Measurements from ENCODE around the gene LRRC26. TPM values are rescaled to one million over a fixed set of nuclear protein-coding genes. Genes with fewer than 3 reads are reported as not detected.

The LRRC26 gene
- total RNA-seq, 6 experiments from 2014 or later, result 0.17 to 0.18 TPM; not detected in 4

DNA sequence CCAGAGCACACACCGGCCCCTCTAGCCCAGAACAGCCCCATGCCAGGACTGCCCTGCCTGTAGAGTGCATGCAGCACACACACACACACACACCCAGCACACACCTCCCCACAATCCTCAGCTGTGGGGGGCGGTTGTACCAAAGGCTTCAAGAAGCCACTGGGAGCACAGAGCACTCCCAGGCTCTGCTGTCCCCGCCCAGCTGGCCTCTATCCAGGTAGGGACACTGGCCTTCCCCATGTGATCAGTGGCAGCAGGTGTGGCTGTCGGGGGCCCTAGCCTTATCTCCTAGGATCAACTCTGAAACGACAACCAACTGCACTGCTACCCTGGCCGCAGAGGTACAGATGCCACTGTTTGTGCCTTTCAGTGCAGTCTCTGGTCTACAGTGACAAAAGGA, 16.5 kb upstream of the LRRC26 start:
- DNase-seq (no peak), ATAC-seq (no peak)

DNA sequence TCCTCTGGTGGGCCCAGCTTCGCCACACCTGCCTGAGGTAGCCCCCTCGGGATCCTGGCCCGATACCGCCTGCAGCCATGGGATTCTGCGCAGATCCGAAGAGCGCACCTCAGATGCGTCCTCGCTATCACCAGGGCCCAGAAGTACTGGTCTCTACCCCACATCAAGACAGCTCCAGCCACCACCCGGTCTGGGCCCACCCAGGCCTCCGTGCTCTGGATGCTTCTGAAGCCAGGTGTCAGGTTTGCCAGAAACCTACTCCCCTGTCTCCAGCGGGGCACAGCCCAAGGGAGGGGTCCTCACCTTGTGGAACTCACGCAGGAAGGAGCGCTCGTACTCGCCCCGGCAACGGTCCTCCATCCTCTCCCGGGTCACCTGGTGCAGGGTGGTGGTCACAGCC, 16.1 kb upstream of the LRRC26 start:
- WGBS (ENCODE audit: insufficient coverage, low coverage, low lambda C conversion rate, missing lambda C conversion rate), result 0% methylated on average over 1 of the region's 19 CpGs
- Histone ChIP-seq H3K4me3 (no peak overlapping the region), H3K27ac (no peak overlapping the region), H3K36me3 (peaks cover 0 to 41% (median 13%) of the 10 kb centered on the region in 4 donors), H3K9me3 (no peaks in the 10 kb centered on the region), H3K4me1 (peaks cover 0 to 32% (median 15%) of the 10 kb centered on the region in 4 donors), H3K27me3 (no peaks in the 10 kb centered on the region)
- intact Hi-C loops (cut with DNase I), result loop anchor here in 1 of 2 donors (10.0 kb wide), 1 partner anchor 49 kb away; the partner anchor contains the start of gene SLC34A3
- DNase-seq (no peak), ATAC-seq (no peak)
- no peak for TF ChIP-seq POLR2A (IDR thresholded peaks at IDR 0.05)
- TF ChIP-seq, protein P1, sequence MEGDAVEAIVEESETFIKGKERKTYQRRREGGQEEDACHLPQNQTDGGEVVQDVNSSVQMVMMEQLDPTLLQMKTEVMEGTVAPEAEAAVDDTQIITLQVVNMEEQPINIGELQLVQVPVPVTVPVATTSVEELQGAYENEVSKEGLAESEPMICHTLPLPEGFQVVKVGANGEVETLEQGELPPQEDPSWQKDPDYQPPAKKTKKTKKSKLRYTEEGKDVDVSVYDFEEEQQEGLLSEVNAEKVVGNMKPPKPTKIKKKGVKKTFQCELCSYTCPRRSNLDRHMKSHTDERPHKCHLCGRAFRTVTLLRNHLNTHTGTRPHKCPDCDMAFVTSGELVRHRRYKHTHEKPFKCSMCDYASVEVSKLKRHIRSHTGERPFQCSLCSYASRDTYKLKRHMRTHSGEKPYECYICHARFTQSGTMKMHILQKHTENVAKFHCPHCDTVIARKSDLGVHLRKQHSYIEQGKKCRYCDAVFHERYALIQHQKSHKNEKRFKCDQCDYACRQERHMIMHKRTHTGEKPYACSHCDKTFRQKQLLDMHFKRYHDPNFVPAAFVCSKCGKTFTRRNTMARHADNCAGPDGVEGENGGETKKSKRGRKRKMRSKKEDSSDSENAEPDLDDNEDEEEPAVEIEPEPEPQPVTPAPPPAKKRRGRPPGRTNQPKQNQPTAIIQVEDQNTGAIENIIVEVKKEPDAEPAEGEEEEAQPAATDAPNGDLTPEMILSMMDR (IDR thresholded peaks at IDR 0.05), result no peak

More for the DNA sequence above, 16.5 kb upstream of the LRRC26 start:
- Histone ChIP-seq H3K9me3 (no peaks in the 10 kb centered on the region), H3K36me3 (peaks cover 0 to 36% (median 13%) of the 10 kb centered on the region in 4 donors), H3K27me3 (no peaks in the 10 kb centered on the region), H3K4me1 (peaks cover 0 to 34% (median 15%) of the 10 kb centered on the region in 4 donors), H3K27ac (no peak overlapping the region), H3K4me3 (no peak overlapping the region)
- TF ChIP-seq, protein P1 (IDR thresholded peaks at IDR 0.05), result no peak
- no peak for TF ChIP-seq POLR2A (IDR thresholded peaks at IDR 0.05)
- intact Hi-C loops (cut with DNase I), result loop anchor here in 1 of 2 donors (10.0 kb wide), 1 partner anchor 48 kb away; the partner anchor contains the start of gene SLC34A3
- no CpG with 5 or more reads among the region's 6 CpGs for WGBS (ENCODE audit: insufficient coverage, low coverage, low lambda C conversion rate, missing lambda C conversion rate)

DNA sequence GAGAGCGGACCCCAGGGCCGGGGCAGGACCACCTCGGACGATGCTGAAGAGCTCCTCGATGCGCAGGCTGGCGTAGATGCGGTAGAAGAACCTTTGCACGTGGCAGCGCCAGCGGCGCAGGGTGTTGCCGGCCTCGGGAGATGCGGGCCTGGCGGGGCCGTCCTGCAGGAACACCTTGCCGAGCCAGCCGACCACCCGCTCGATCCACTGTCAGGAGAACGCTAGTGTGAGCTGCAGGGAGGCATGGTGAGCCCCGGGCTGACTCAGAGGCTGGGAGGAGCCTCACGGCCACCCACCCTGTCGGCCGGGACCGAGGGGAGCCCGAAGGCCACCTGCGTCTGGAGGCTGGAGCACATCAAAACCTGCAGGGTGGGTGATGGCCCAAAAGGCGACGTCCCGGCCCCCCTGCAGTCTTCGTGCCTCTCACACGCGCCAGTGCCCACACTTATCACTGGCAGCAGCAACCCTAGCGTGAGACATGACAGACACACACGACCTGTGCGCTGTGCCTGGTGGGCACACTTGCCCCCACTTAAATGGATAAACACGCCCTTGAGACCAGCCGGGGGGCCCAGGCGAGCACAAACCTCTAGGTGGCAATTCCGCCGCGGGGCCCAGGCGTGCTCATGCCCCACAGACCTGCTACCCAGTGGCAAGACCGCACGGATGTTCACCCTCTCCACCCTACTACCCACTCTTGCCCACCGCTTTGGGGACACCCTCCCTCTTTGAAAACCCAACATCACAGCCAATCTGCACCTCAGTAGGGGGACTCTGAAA, 15.2 kb upstream of the LRRC26 start:
- no peak for ATAC-seq

DNA sequence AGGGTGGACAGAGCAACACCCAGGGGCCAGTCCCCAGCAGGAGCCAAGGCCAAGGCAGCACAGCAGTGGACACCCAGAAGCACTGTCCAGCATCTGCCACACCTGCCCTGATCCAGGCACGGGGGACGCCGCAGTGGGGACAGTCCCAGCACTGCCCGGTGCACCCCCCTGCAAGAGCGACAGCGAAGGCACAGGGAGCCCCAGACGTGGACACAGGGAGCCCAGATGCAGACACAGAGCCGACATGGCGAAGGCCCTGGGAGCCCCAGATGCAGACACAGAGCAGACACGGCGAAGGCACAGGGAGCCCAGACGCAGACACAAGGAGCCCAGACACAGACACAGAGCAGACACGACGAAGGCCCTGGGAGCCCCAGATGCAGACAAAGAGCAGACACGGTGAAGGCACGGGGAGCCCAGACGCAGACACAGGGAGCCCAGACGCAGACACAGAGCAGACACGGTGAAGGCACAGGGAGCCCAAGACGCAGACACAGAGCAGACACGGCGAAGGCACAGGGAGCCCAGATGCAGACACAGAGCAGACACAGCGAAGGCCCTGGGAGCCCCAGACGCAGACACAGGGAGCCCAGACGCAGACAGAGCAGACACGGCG, 14.2 kb upstream of the LRRC26 start:
- Histone ChIP-seq H3K36me3 (peaks cover 0 to 42% (median 20%) of the 10 kb centered on the region in 4 donors), H3K9me3 (no peaks in the 10 kb centered on the region), H3K4me3 (no peak overlapping the region), H3K27me3 (no peaks in the 10 kb centered on the region), H3K4me1 (peaks cover 0 to 15% (median 7%) of the 10 kb centered on the region in 4 donors), H3K27ac (no peak overlapping the region)
- DNase-seq (no peak), ATAC-seq (no peak)
- 88% methylated on average over 13 of the region's 27 CpGs for WGBS (ENCODE audit: insufficient coverage, low coverage, low lambda C conversion rate, missing lambda C conversion rate)
- intact Hi-C loops (cut with DNase I), result loop anchor here in 1 of 2 donors (10.0 kb wide), 1 partner anchor 51 kb away; the partner anchor contains the start of gene SLC34A3
- TF ChIP-seq POLR2A (IDR thresholded peaks at IDR 0.05), result no peak
- TF ChIP-seq, protein P1 (IDR thresholded peaks at IDR 0.05), result no peak

More for the DNA sequence above, 15.2 kb upstream of the LRRC26 start:
- no peak for DNase-seq
- Histone ChIP-seq H3K27ac (no peak overlapping the region), H3K36me3 (peaks cover 0 to 42% (median 15%) of the 10 kb centered on the region in 4 donors), H3K9me3 (no peaks in the 10 kb centered on the region), H3K4me1 (peaks cover 0 to 25% (median 12%) of the 10 kb centered on the region in 4 donors), H3K4me3 (no peak overlapping the region), H3K27me3 (no peaks in the 10 kb centered on the region)
- TF ChIP-seq POLR2A (IDR thresholded peaks at IDR 0.05), result no peak
- TF ChIP-seq, protein P1 (IDR thresholded peaks at IDR 0.05), result no peak
- WGBS (ENCODE audit: insufficient coverage, low coverage, low lambda C conversion rate, missing lambda C conversion rate), result 92% methylated on average over 7 of the region's 48 CpGs
- intact Hi-C loops (cut with DNase I), result loop anchor here in 1 of 2 donors (10.0 kb wide), 1 partner anchor 50 kb away; the partner anchor contains the start of gene SLC34A3

All from right lobe of liver (tissue), 6 donors.